Gastroesophageal sphincter (tissue), 4 donors: ENCODE measurements around the gene SLC12A1. TPM values are rescaled to one million over a fixed set of nuclear protein-coding genes. Genes with fewer than 3 reads are reported as not detected.

Experiments used
- ATAC-seq: fragments of 150-250 bp; one replicate; pipeline ENCODE4 v1.9.1; 2016; ENCODE audit warnings: mild to moderate bottlenecking, moderate library complexity
- H3K27ac ChIP-seq, 4 donors: fragments of 200-600 bp; sonication (generic) in 3 of 4; 1 replicate in 3 of 4; 2 replicates in 1 of 4; pipeline ENCODE4 v1.5.1; 2016 to 2019
- H3K27me3 ChIP-seq: fragments of 200-600 bp; sonication (generic); one replicate; pipeline ENCODE4 v1.5.1; 2019
- H3K36me3 ChIP-seq, 2 donors: fragments of 200-600 bp; sonication (generic); one replicate each; pipeline ENCODE4 v1.5.1; 2019; ENCODE audit warnings: control low read depth in 1 of 2
- H3K4me1 ChIP-seq, 3 donors: fragments of 200-600 bp; sonication (generic); 1 replicate in 2 of 3; 2 replicates in 1 of 3; pipeline ENCODE4 v1.5.1; 2016 to 2019; ENCODE audit warnings: control low read depth in 2 of 3
- H3K4me3 ChIP-seq, 2 donors: fragments of 200-600 bp; sonication (generic); one replicate each; pipeline ENCODE4 v1.5.1; 2019; ENCODE audit warnings: mild to moderate bottlenecking in 1 of 2, moderate library complexity in 1 of 2
- H3K9me3 ChIP-seq, 3 donors: fragments of 200-600 bp; sonication (generic); one replicate each; pipeline ENCODE4 v1.5.1; 2017 to 2019; ENCODE audit warnings: control low read depth in 2 of 3
- CTCF ChIP-seq, 4 experiments: fragments of 200-600 bp in 2 of 4; fragments of 450-650 bp in 2 of 4; sonication (generic) in 1 of 4; IDR thresholded peaks; one replicate each; pipeline ENCODE4 v1.5.1; 2017 to 2019; ENCODE audit warnings: antibody characterized with exemption in 4 of 4, mild to moderate bottlenecking in 2 of 4, moderate library complexity in 2 of 4
- EP300 ChIP-seq: sonication (generic); formaldehyde crosslinking; IDR thresholded peaks from one replicate; pipeline ENCODE4 v1.6.1; 2017; ENCODE audit warnings: antibody characterized with exemption, mild to moderate bottlenecking
- POLR2A ChIP-seq, 2 donors: fragments of 450-650 bp; IDR thresholded peaks; one replicate each; pipeline ENCODE4 v1.6.1; 2017; ENCODE audit warnings: antibody characterized with exemption in 2 of 2, mild to moderate bottlenecking in 2 of 2, moderate library complexity in 1 of 2
- POLR2AphosphoS5 ChIP-seq: sonication (generic); formaldehyde crosslinking; IDR thresholded peaks from one replicate; pipeline ENCODE4 v1.6.1; 2017; ENCODE audit warnings: antibody characterized with exemption
- WGBS, 2 donors: methylation state at CpG; one replicate each; pipeline ENCODE4 v1.1.5; 2018; ENCODE audit warnings: low coverage in 1 of 2; 5-methylcytosine and 5-hydroxymethylcytosine counted together
- total RNA-seq, 4 donors: library from RNA; depleted of rRNA; stranded (reverse); fragments of >200 nt; gene quantifications; one replicate each; pipeline ENCODE4 v1.1.0, GENCODE V29; 2016

The SLC12A1 gene
- total RNA-seq, 4 donors from 2014 or later = not detected

GRCh38 chr15:48233246-48233645, 27.1 kb downstream of the SLC12A1 start:
- no peaks in the 10 kb centered on the region for H3K27me3 ChIP-seq
- H3K27ac ChIP-seq = no peak overlapping the region
- TF ChIP-seq POLR2A (IDR thresholded peaks at IDR 0.05) = no peak
- TF ChIP-seq CTCF (IDR thresholded peaks at IDR 0.05) = no peak
- no peak for TF ChIP-seq POLR2AphosphoS5
- no peak for TF ChIP-seq EP300
- no peak overlapping the region for H3K4me3 ChIP-seq
- no peaks in the 10 kb centered on the region for H3K9me3 ChIP-seq
- H3K4me1 ChIP-seq = no peaks in the 10 kb centered on the region
- H3K36me3 ChIP-seq = no peaks in the 10 kb centered on the region
- ATAC-seq = no peak

- no peaks in the 10 kb centered on the region for H3K27me3 ChIP-seq
- TF ChIP-seq EP300 (no peak), POLR2AphosphoS5 (no peak), POLR2A (IDR thresholded peaks at IDR 0.05) (no peak), CTCF (IDR thresholded peaks at IDR 0.05) (no peak)
Measured at GRCh38 chr15:48239334-48239733, 33.2 kb downstream of the SLC12A1 start.

GRCh38 chr15:48242015-48242414, 35.9 kb downstream of the SLC12A1 start:
- Histone ChIP-seq H3K4me1 (no peaks in the 10 kb centered on the region), H3K4me3 (no peak overlapping the region), H3K36me3 (no peaks in the 10 kb centered on the region), H3K9me3 (no peaks in the 10 kb centered on the region), H3K27me3 (no peaks in the 10 kb centered on the region), H3K27ac (no peak overlapping the region)
- TF ChIP-seq POLR2AphosphoS5 (no peak), POLR2A (IDR thresholded peaks at IDR 0.05) (no peak), CTCF (IDR thresholded peaks at IDR 0.05) (no peak), EP300 (no peak)
- no peak for ATAC-seq

More at GRCh38 chr15:48239334-48239733, 33.2 kb downstream of the SLC12A1 start:
- no peak overlapping the region for H3K4me3 ChIP-seq
- 86 to 94% methylated on average over 2 to 4 of the region's 4 CpGs for WGBS, 2 donors
- no peaks in the 10 kb centered on the region for H3K9me3 ChIP-seq
- H3K4me1 ChIP-seq = no peaks in the 10 kb centered on the region
- H3K36me3 ChIP-seq = no peaks in the 10 kb centered on the region
- no peak for ATAC-seq
- H3K27ac ChIP-seq = no peak overlapping the region

GRCh38 chr15:48242535-48242934, 36.4 kb downstream of the SLC12A1 start:
- no peaks in the 10 kb centered on the region for H3K36me3 ChIP-seq
- H3K27me3 ChIP-seq = no peaks in the 10 kb centered on the region
- 86 to 93% methylated on average over 1 to 4 of the region's 4 CpGs for WGBS, 2 donors
- H3K4me3 ChIP-seq = no peak overlapping the region
- ATAC-seq = no peak
- H3K27ac ChIP-seq = no peak overlapping the region
- no peaks in the 10 kb centered on the region for H3K4me1 ChIP-seq
- no peak for TF ChIP-seq POLR2A (IDR thresholded peaks at IDR 0.05)
- no peak for TF ChIP-seq EP300
- TF ChIP-seq CTCF (IDR thresholded peaks at IDR 0.05) = no peak
- no peak for TF ChIP-seq POLR2AphosphoS5
- no peaks in the 10 kb centered on the region for H3K9me3 ChIP-seq

GRCh38 chr15:48244921-48245320, 38.8 kb downstream of the SLC12A1 start:
- 78 to 94% methylated on average over 1 of the region's 1 CpG for WGBS, 2 donors
- no peaks in the 10 kb centered on the region for H3K4me1 ChIP-seq
- no peak overlapping the region for H3K27ac ChIP-seq
- no peaks in the 10 kb centered on the region for H3K36me3 ChIP-seq
- no peaks in the 10 kb centered on the region for H3K9me3 ChIP-seq
- TF ChIP-seq POLR2A (IDR thresholded peaks at IDR 0.05) (no peak), POLR2AphosphoS5 (no peak), EP300 (no peak), CTCF (IDR thresholded peaks at IDR 0.05) (no peak)
- no peak overlapping the region for H3K4me3 ChIP-seq
- no peak for ATAC-seq
- no peaks in the 10 kb centered on the region for H3K27me3 ChIP-seq
